ENCODE results near the gene CCNF.
A peak's percentile ranks its signal among the peaks of the same experiment; 100 is the strongest.

The CCNF gene

GRCh38 chr16:2456551-2457153 lies 27.4 kb downstream of the CCNF start:
- DNase-seq (ENCODE audit: low read depth): no peak
- TF ChIP-seq POLR2A (IDR thresholded peaks at IDR 0.05; ENCODE audit: extremely low read depth, insufficient read length) (no peak), CTCF (IDR thresholded peaks at IDR 0.05; ENCODE audit: low read depth, low read length) (no peak), MYC (IDR thresholded peaks at IDR 0.05; ENCODE audit: low read depth, low read length) (no peak), MAX (IDR thresholded peaks at IDR 0.05; ENCODE audit: low read depth, low read length) (no peak)
- no peak overlapping the region for H3K4me3 ChIP-seq (ENCODE audit: low read depth, low read length)

- no peak for DNase-seq (ENCODE audit: low read depth)
- no peak for TF ChIP-seq MAX (IDR thresholded peaks at IDR 0.05; ENCODE audit: low read depth, low read length)
- TF ChIP-seq MYC (IDR thresholded peaks at IDR 0.05; ENCODE audit: low read depth, low read length): no peak
- no peak for TF ChIP-seq CTCF (IDR thresholded peaks at IDR 0.05; ENCODE audit: low read depth, low read length)
- TF ChIP-seq POLR2A (IDR thresholded peaks at IDR 0.05; ENCODE audit: extremely low read depth, insufficient read length): no peak
- no peak overlapping the region for H3K4me3 ChIP-seq (ENCODE audit: low read depth, low read length)
These were observed 28.0 kb downstream of the CCNF start for GRCh38 chr16:2457267-2457666.

- H3K4me3 ChIP-seq (ENCODE audit: low read depth, low read length): no peak overlapping the region
- TF ChIP-seq CTCF (IDR thresholded peaks at IDR 0.05; ENCODE audit: low read depth, low read length): no peak
- TF ChIP-seq POLR2A (IDR thresholded peaks at IDR 0.05; ENCODE audit: extremely low read depth, insufficient read length): no peak
- TF ChIP-seq MYC (IDR thresholded peaks at IDR 0.05; ENCODE audit: low read depth, low read length): no peak
- TF ChIP-seq MAX (IDR thresholded peaks at IDR 0.05; ENCODE audit: low read depth, low read length): no peak
- DNase-seq (ENCODE audit: low read depth): no peak
These were observed 28.7 kb downstream of the CCNF start for GRCh38 chr16:2457946-2458345.

- peak overlapping the region; percentile 48 for H3K4me3 ChIP-seq (ENCODE audit: low read depth, low read length)
- DNase-seq (ENCODE audit: low read depth): peak; percentile 31
- TF ChIP-seq MAX (IDR thresholded peaks at IDR 0.05; ENCODE audit: low read depth, low read length) (no peak), MYC (IDR thresholded peaks at IDR 0.05; ENCODE audit: low read depth, low read length) (no peak), CTCF (IDR thresholded peaks at IDR 0.05; ENCODE audit: low read depth, low read length) (no peak), POLR2A (IDR thresholded peaks at IDR 0.05; ENCODE audit: extremely low read depth, insufficient read length) (no peak)
These were observed 29.8 kb downstream of the CCNF start for GRCh38 chr16:2458887-2459646.

GRCh38 chr16:2459647-2460390 lies 30.6 kb downstream of the CCNF start, which contains the start of gene TEDC2:
TSS of gene TEDC2 (plus strand) at chr16:2460109. CDS start at chr16:2460145, 36 bp downstream.
- TF ChIP-seq POLR2A (IDR thresholded peaks at IDR 0.05; ENCODE audit: extremely low read depth, insufficient read length) (peak; percentile 2), MAX (IDR thresholded peaks at IDR 0.05; ENCODE audit: low read depth, low read length) (peak; percentile 75), MYC (IDR thresholded peaks at IDR 0.05; ENCODE audit: low read depth, low read length) (no peak)
- peak within 1 kb of the TSS; percentile 61 for H3K4me3 ChIP-seq (ENCODE audit: low read depth, low read length)
- peak; percentile 97 for DNase-seq (ENCODE audit: low read depth)
